K562 (cell line): ENCODE data around the gene RARS1. TPM values are rescaled to one million over a fixed set of nuclear protein-coding genes. Genes with fewer than 3 reads are reported as not detected.

Source experiments
- ATAC-seq: fragments of 200-7000 bp; cut with Tn5 transposase; 3 replicates; pipeline ENCODE4 v1.9.1; 2020; ENCODE audit warnings: moderate library complexity
- BruUV-seq: library from RNA; stranded (reverse); fragments of 400-500 nt; replicated peaks from 2 replicates; lab custom pipeline; 2021; lab: Mats Ljungman, UMichigan
- CTCF ChIA-PET: fragments of 300-600 bp; formaldehyde crosslinking; extraction: SDS; loops from one replicate; lab custom pipeline; 2021; ENCODE audit warnings: low intra/inter-chr PET ratio; lab: Yijun Ruan, JAX
- POLR2A ChIA-PET: fragments of 300-600, 350-650 bp; sonication (Branson Sonifier 250); formaldehyde crosslinking; extraction: SDS; loops from one replicate; lab custom pipeline; 2021; ENCODE audit warnings: antibody characterized with exemption, inconsistent platforms; lab: Yijun Ruan, JAX
- DNase-seq, 4 experiments: peaks; one replicate each; pipeline versions ENCODE4 v3.0.0 to v3.0.0-alpha.2; 2011 to 2018; ENCODE audit warnings: low spot score in 3 of 4, mixed read lengths in 3 of 4; ENCODE audit errors: extremely low read depth in 1 of 4
- FAIRE-seq: peaks from 2 replicates; lab custom pipeline; 2011; peaks lifted over from hg19 to GRCh38; lab: Jason Lieb, UNC
- H2AFZ ChIP-seq: 2 replicates; pipeline ENCODE4 v1.6.0; 2011; ENCODE audit warnings: low read depth, low read length, control low read depth, inconsistent platforms
- H3K27ac ChIP-seq: fragments of 200-600 bp; 3 replicates; pipeline ENCODE4 v1.8.0; 2011; ENCODE audit warnings: low read depth, mild to moderate bottlenecking, control low read depth, inconsistent platforms, low read length, moderate library complexity, mixed read lengths; ENCODE audit errors: extremely low read depth
- H3K27me3 ChIP-seq, 2 experiments: fragments of 300-600 bp in 1 of 2; 2 replicates in 1 of 2; 3 replicates in 1 of 2; pipeline versions ENCODE4 v1.6.0 to v1.8.0; 2011; ENCODE audit warnings: inconsistent platforms in 2 of 2, low read length in 2 of 2, mild to moderate bottlenecking in 1 of 2, mixed read lengths in 1 of 2, moderate library complexity in 1 of 2; ENCODE audit not compliant: control insufficient read depth in 2 of 2, insufficient read depth in 2 of 2
- H3K36me3 ChIP-seq: fragments of 300-600 bp; 3 replicates; pipeline ENCODE4 v1.8.0; 2011; ENCODE audit warnings: mild to moderate bottlenecking, low read length, inconsistent platforms; ENCODE audit not compliant: control insufficient read depth, insufficient read depth
- H3K4me1 ChIP-seq, 2 experiments: fragments of 200-600 bp in 1 of 2; replicated peaks in 1 of 2; 2 replicates in 1 of 2; 3 replicates in 1 of 2; pipeline versions ENCODE4 v1.5.1 to v1.8.0; 2011; ENCODE audit warnings: inconsistent platforms in 2 of 2, low read length in 2 of 2, mild to moderate bottlenecking in 1 of 2, mixed read lengths in 1 of 2, moderate library complexity in 1 of 2; ENCODE audit not compliant: control insufficient read depth in 2 of 2, insufficient read depth in 2 of 2
- H3K4me2 ChIP-seq: 2 replicates; pipeline ENCODE4 v1.6.1; 2011; ENCODE audit warnings: low read length, control low read depth, inconsistent platforms, mixed read lengths; ENCODE audit not compliant: insufficient read depth
- H3K4me3 ChIP-seq: fragments of 200-600 bp; sonication (generic), shearing (Covaris generic); 2 replicates; pipeline ENCODE4 v1.5.1; 2016; ENCODE audit warnings: control low read depth, inconsistent platforms
- H3K79me2 ChIP-seq: fragments of 200-600 bp; 3 replicates; pipeline ENCODE4 v1.8.0; 2011; ENCODE audit warnings: low read length, inconsistent platforms; ENCODE audit not compliant: control insufficient read depth, insufficient read depth
- H3K9ac ChIP-seq, 2 experiments: 2 replicates each; pipeline versions ENCODE4 v1.6.0 to v1.6.1; 2011; ENCODE audit warnings: low read depth in 2 of 2, low read length in 2 of 2, control low read depth in 1 of 2, inconsistent platforms in 1 of 2, mild to moderate bottlenecking in 1 of 2, mixed read lengths in 1 of 2; ENCODE audit not compliant: insufficient read depth in 1 of 2
- H3K9me1 ChIP-seq: one replicate; pipeline ENCODE4 v1.6.0; 2011; ENCODE audit warnings: inconsistent platforms, mild to moderate bottlenecking, low read length, moderate library complexity; ENCODE audit not compliant: control insufficient read depth, insufficient read depth
- H3K9me3 ChIP-seq: replicated peaks from 2 replicates; pipeline ENCODE4 v1.5.1; 2011; ENCODE audit warnings: low read depth, low read length, inconsistent platforms; ENCODE audit not compliant: control insufficient read depth, insufficient read depth
- H4K20me1 ChIP-seq: replicated peaks from 2 replicates; pipeline ENCODE4 v1.6.1; 2011; ENCODE audit warnings: low read length, inconsistent platforms, mixed read lengths; ENCODE audit not compliant: control insufficient read depth, insufficient read depth
- ARNT ChIP-seq, 2 experiments: fragments of 450-650 bp; IDR thresholded peaks; 2 replicates each; pipeline ENCODE4 v1.6.1; 2016; ENCODE audit warnings: mild to moderate bottlenecking in 1 of 2
- BCL6 ChIP-seq: fragments of 250-450 bp; sonication (Bioruptor Pico); IDR thresholded peaks from 2 replicates; pipeline ENCODE4 v1.4.0; 2020
- DEAF1 ChIP-seq: fragments of 450-650 bp; formaldehyde crosslinking; IDR thresholded peaks from 2 replicates; pipeline ENCODE4 v1.4.0; 2020; ENCODE audit warnings: mild to moderate bottlenecking, moderate library complexity
- FIP1L1 ChIP-seq: fragments of 200-400 bp; formaldehyde crosslinking; IDR thresholded peaks from 2 replicates; pipeline ENCODE4 v1.6.1; 2018; ENCODE audit warnings: mild to moderate bottlenecking, low read depth, low read length; ENCODE audit not compliant: poor library complexity, severe bottlenecking
- GTF2E2 ChIP-seq: fragments of 200-800 bp; sonication (Bioruptor generic); IDR thresholded peaks from 2 replicates; pipeline ENCODE4 v1.6.1; 2016; ENCODE audit warnings: missing genetic modification characterization, missing compliant biosample characterization
- KLF13 ChIP-seq: fragments of 450-650 bp; IDR thresholded peaks from 2 replicates; pipeline ENCODE4 v1.6.1; 2016; ENCODE audit warnings: missing genetic modification characterization, low read depth, mild to moderate bottlenecking, missing compliant biosample characterization, moderate library complexity, borderline replicate concordance
- LCOR ChIP-seq: sonication (generic); formaldehyde crosslinking; IDR thresholded peaks from 2 replicates; pipeline ENCODE4 v1.8.0; 2022; ENCODE audit warnings: mild to moderate bottlenecking, missing genetic modification reagents
- MEF2A ChIP-seq: IDR thresholded peaks from 2 replicates; pipeline ENCODE4 v1.6.1; 2011; ENCODE audit warnings: low read depth, mild to moderate bottlenecking, low read length, moderate library complexity; ENCODE audit not compliant: control insufficient read depth
- MNT ChIP-seq, 2 experiments: fragments of 450-650 bp; conservative IDR thresholded peaks; 2 replicates each; pipeline ENCODE4 v1.6.1; 2017; ENCODE audit warnings: mild to moderate bottlenecking in 2 of 2, moderate library complexity in 2 of 2
- NONO ChIP-seq, 2 experiments: fragments of 200-400 bp in 1 of 2; fragments of 450-650 bp in 1 of 2; formaldehyde crosslinking in 1 of 2; IDR thresholded peaks; 2 replicates each; pipeline ENCODE4 v1.6.1; 2017; ENCODE audit warnings: low read depth in 2 of 2, mild to moderate bottlenecking in 2 of 2, moderate library complexity in 2 of 2, low read length in 1 of 2
- PHF20 ChIP-seq: fragments of 450-650 bp; IDR thresholded peaks from 2 replicates; pipeline ENCODE4 v1.6.1; 2018; ENCODE audit not compliant: partially characterized antibody
- POLR2AphosphoS2 ChIP-seq: IDR thresholded peaks from 2 replicates; pipeline ENCODE4 v1.6.1; 2012; ENCODE audit warnings: low read length, improper control_type of control experiment
- RBFOX2 ChIP-seq: fragments of 200-400 bp; formaldehyde crosslinking; IDR thresholded peaks from 2 replicates; pipeline ENCODE4 v1.6.1; 2017; ENCODE audit warnings: low read depth, mild to moderate bottlenecking, low read length, moderate library complexity
- RBM22 ChIP-seq: fragments of 200-400 bp; formaldehyde crosslinking; IDR thresholded peaks from 2 replicates; pipeline ENCODE4 v1.6.1; 2018; ENCODE audit warnings: low read length, low read depth; ENCODE audit not compliant: poor library complexity, severe bottlenecking
- RFX5 ChIP-seq: IDR thresholded peaks from 2 replicates; pipeline ENCODE4 v1.6.1; 2011; ENCODE audit warnings: low read depth, mild to moderate bottlenecking, improper control_type of control experiment, low read length
- SNAPC5 ChIP-seq: fragments of 250-450 bp; sonication (Bioruptor Pico); IDR thresholded peaks from 2 replicates; pipeline ENCODE4 v1.8.0; 2021; ENCODE audit warnings: moderate library complexity, mild to moderate bottlenecking, inconsistent platforms
- ZC3H4 ChIP-seq: sonication (generic); formaldehyde crosslinking; IDR thresholded peaks from 2 replicates; pipeline ENCODE4 v1.9.0; 2021; ENCODE audit warnings: missing genetic modification reagents, borderline replicate concordance
- ZNF143 ChIP-seq: sonication (generic); formaldehyde crosslinking; IDR thresholded peaks from 2 replicates; pipeline ENCODE4 v1.9.0; 2022; ENCODE audit warnings: mild to moderate bottlenecking, missing genetic modification reagents
- ZNF584 ChIP-seq: fragments of 200-800 bp; sonication (Bioruptor generic); IDR thresholded peaks from 2 replicates; pipeline ENCODE4 v1.6.1; 2016; ENCODE audit warnings: low read depth, mild to moderate bottlenecking, missing genetic modification characterization, missing compliant biosample characterization
- WGBS: fragments of 100-300 bp; shearing (Covaris generic); methylation state at CpG from one replicate; pipeline ENCODE4 v1.1.6; 2016; ENCODE audit warnings: low coverage, mixed read lengths; ENCODE audit not compliant: insufficient coverage; ENCODE audit errors: missing lambda C conversion rate; 5-methylcytosine and 5-hydroxymethylcytosine counted together
- in situ Hi-C: fragments of 300-500 bp; cut with MboI; formaldehyde crosslinking; loops from 4 replicates; pipeline ENCODE4 v1.15.0; 2018; ENCODE audit warnings: inconsistent platforms, mixed read lengths
- intact Hi-C: fragments of 100-400 bp; cut with micrococcal nuclease; formaldehyde crosslinking; loops from 2 replicates; pipeline ENCODE4 v1.14.2; 2022
- polyA plus RNA-seq, 8 experiments: library from polyadenylated mRNA; depleted of rRNA in 4 of 8; stranded (reverse) in 5 of 8; unstranded in 3 of 8; fragments of >200 nt; fragmentation: Nextera tagmentation in 2 of 8; fragmentation: Illumina TruSeq in 1 of 8; extraction: Ambion mirVana in 2 of 8; extraction: Trizol in 1 of 8; gene quantifications; 2 replicates each; pipeline versions ENCODE4 v1.2.1 to v1.2.3, GENCODE V29; 2011 to 2014; ENCODE audit warnings: inconsistent platforms in 1 of 8, missing spikeins in 1 of 8
- total RNA-seq, 7 experiments: library from RNA; depleted of rRNA in 6 of 7; stranded (reverse); fragments of >200 nt in 6 of 7; fragmentation: Illumina TruSeq in 2 of 7; extraction: Trizol in 2 of 7; gene quantifications; 2 replicates each; pipeline versions ENCODE4 v1.2.1 to v1.2.3, GENCODE V29; 2011 to 2021; ENCODE audit warnings: low replicate concordance in 1 of 7
- TF ChIP-seq, protein P1 (sequence below): sonication (generic); formaldehyde crosslinking; IDR thresholded peaks from 2 replicates; pipeline ENCODE4 v1.8.0; 2023; ENCODE audit warnings: mild to moderate bottlenecking, missing genetic modification reagents

RARS1 gene
- total and polyA plus RNA-seq, 9 of the 15 experiments (the other 6 are each of a cell fraction or from before 2014, with no cell fraction given): 109 to 196 (median 139) TPM

GRCh38 chr5:168563959-168564358 lies 77.7 kb downstream of the RARS1 start:
- BruUV-seq: no TSS peak
- no peak overlapping the region for H3K4me3 ChIP-seq
- H3K9me1 ChIP-seq: no peaks in the 10 kb centered on the region
- WGBS: 86% methylated on average over 1 of the region's 1 CpG
- ChIA-PET CTCF (no interaction called here), POLR2A (no interaction called here)
- no peaks in the 10 kb centered on the region for H3K9me3 ChIP-seq
- intact Hi-C loops (no loop called here), in situ Hi-C loops (no loop called here)
- H3K27me3 ChIP-seq: no peaks in the 10 kb centered on the region
- DNase-seq: no peak
- ATAC-seq: no peak
- no peak overlapping the region for H3K9ac ChIP-seq
- H3K79me2 ChIP-seq: peaks cover 61% of the 10 kb centered on the region
- no peaks in the 10 kb centered on the region for H3K4me1 ChIP-seq
- no peak overlapping the region for H2AFZ ChIP-seq
- no peaks in the 10 kb centered on the region; the same call in 1 of the 2 replicates for H4K20me1 ChIP-seq
- H3K27ac ChIP-seq: no peak overlapping the region
- H3K36me3 ChIP-seq: peaks cover 93% of the 10 kb centered on the region
- TF ChIP-seq ZC3H4: no peak
- no peak for TF ChIP-seq GTF2E2
- TF ChIP-seq RFX5: no peak
- TF ChIP-seq PHF20: no peak
- TF ChIP-seq ARNT (IDR thresholded peaks at IDR 0.05): no peak
- no peak for TF ChIP-seq MEF2A
- no peak for TF ChIP-seq RBM22
- no peak for TF ChIP-seq DEAF1 (CRISPR knock-in tag)
- TF ChIP-seq POLR2AphosphoS2: no peak
- no peak for TF ChIP-seq LCOR (CRISPR knock-in tag)
- no peak for TF ChIP-seq FIP1L1
- no peak for TF ChIP-seq BCL6 (CRISPR knock-in tag)
- TF ChIP-seq MNT (conservative IDR thresholded peaks at IDR 0.05): no peak
- no peak for TF ChIP-seq ZNF143 (CRISPR knock-in tag)
- TF ChIP-seq RBFOX2: no peak
- no peak for TF ChIP-seq KLF13
- no peak for TF ChIP-seq SNAPC5 (CRISPR knock-in tag)
- TF ChIP-seq NONO (IDR thresholded peaks at IDR 0.05; ENCODE audit: low read depth in 2 of 2, low read length in 1 of 2): no peak
- TF ChIP-seq, protein P1, sequence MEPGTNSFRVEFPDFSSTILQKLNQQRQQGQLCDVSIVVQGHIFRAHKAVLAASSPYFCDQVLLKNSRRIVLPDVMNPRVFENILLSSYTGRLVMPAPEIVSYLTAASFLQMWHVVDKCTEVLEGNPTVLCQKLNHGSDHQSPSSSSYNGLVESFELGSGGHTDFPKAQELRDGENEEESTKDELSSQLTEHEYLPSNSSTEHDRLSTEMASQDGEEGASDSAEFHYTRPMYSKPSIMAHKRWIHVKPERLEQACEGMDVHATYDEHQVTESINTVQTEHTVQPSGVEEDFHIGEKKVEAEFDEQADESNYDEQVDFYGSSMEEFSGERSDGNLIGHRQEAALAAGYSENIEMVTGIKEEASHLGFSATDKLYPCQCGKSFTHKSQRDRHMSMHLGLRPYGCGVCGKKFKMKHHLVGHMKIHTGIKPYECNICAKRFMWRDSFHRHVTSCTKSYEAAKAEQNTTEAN (CRISPR knock-in tag): no peak
- no peak for TF ChIP-seq ZNF584 (CRISPR knock-in tag)
- H3K4me2 ChIP-seq: no peak overlapping the region
- FAIRE-seq: no peak
